HepG2 (cell line): ENCODE data around the gene TOR1A. TPM values are rescaled to one million over a fixed set of nuclear protein-coding genes. Genes with fewer than 3 reads are reported as not detected.

ENCODE experiments used
- ATF1 ChIP-seq: IDR thresholded peaks from 2 replicates; pipeline ENCODE4 v1.6.1; 2016; ENCODE audit warnings: mild to moderate bottlenecking, control low read depth
- HMG20A ChIP-seq: IDR thresholded peaks from 2 replicates; pipeline ENCODE4 v1.6.1; 2016; ENCODE audit warnings: borderline replicate concordance
- MYC ChIP-seq: sonication (generic); formaldehyde crosslinking; IDR thresholded peaks from 2 replicates; pipeline ENCODE4 v1.9.0; 2021; ENCODE audit warnings: missing genetic modification reagents, borderline replicate concordance
- ZKSCAN5 ChIP-seq: sonication (generic); formaldehyde crosslinking; IDR thresholded peaks from 2 replicates; pipeline ENCODE4 v1.5.1; 2020; ENCODE audit warnings: mild to moderate bottlenecking, missing genetic modification reagents
- polyA plus RNA-seq, 8 experiments: library from polyadenylated mRNA; depleted of rRNA in 3 of 8; stranded (reverse) in 7 of 8; unstranded in 1 of 8; fragments of >200 nt; fragmentation: Illumina TruSeq in 4 of 8; extraction: Trizol in 4 of 8; gene quantifications; 2 replicates each; pipeline versions ENCODE4 v1.2.1 to v1.2.3, GENCODE V29; 2011 to 2016; ENCODE audit warnings: low read depth in 4 of 8, missing spikeins in 1 of 8, mixed read lengths in 1 of 8; ENCODE audit not compliant: insufficient read depth in 1 of 8
- total RNA-seq, 5 experiments: library from RNA; depleted of rRNA; stranded (reverse); fragments of >200 nt; fragmentation: Illumina TruSeq; extraction: Trizol; gene quantifications; 2 replicates each; pipeline ENCODE4 v1.2.3, GENCODE V29; 2016; ENCODE audit warnings: low read depth in 1 of 5
- TF ChIP-seq, protein P1 (sequence below), 2 experiments: fragments of 450-650 bp in 1 of 2; sonication (generic) in 1 of 2; formaldehyde crosslinking in 1 of 2; IDR thresholded peaks; 2 replicates each; pipeline versions ENCODE4 v1.6.1 to v1.8.0; 2016 to 2022; ENCODE audit warnings: antibody characterized with exemption in 1 of 2, mild to moderate bottlenecking in 1 of 2, missing genetic modification reagents in 1 of 2
- TF ChIP-seq, protein P2 (sequence below): sonication (generic); formaldehyde crosslinking; conservative IDR thresholded peaks from 2 replicates; pipeline ENCODE4 v1.4.0; 2020; ENCODE audit warnings: mild to moderate bottlenecking, missing genetic modification reagents, moderate library complexity

Gene TOR1A
- total and polyA plus RNA-seq, 2 of the 13 experiments (the other 11 are each of a cell fraction or from before 2014, with no cell fraction given): 31.6 to 41.4 TPM

GRCh38 chr9:129777769-129778130 is 46.2 kb downstream of the TOR1A start (continued):
- TF ChIP-seq, protein P1, sequence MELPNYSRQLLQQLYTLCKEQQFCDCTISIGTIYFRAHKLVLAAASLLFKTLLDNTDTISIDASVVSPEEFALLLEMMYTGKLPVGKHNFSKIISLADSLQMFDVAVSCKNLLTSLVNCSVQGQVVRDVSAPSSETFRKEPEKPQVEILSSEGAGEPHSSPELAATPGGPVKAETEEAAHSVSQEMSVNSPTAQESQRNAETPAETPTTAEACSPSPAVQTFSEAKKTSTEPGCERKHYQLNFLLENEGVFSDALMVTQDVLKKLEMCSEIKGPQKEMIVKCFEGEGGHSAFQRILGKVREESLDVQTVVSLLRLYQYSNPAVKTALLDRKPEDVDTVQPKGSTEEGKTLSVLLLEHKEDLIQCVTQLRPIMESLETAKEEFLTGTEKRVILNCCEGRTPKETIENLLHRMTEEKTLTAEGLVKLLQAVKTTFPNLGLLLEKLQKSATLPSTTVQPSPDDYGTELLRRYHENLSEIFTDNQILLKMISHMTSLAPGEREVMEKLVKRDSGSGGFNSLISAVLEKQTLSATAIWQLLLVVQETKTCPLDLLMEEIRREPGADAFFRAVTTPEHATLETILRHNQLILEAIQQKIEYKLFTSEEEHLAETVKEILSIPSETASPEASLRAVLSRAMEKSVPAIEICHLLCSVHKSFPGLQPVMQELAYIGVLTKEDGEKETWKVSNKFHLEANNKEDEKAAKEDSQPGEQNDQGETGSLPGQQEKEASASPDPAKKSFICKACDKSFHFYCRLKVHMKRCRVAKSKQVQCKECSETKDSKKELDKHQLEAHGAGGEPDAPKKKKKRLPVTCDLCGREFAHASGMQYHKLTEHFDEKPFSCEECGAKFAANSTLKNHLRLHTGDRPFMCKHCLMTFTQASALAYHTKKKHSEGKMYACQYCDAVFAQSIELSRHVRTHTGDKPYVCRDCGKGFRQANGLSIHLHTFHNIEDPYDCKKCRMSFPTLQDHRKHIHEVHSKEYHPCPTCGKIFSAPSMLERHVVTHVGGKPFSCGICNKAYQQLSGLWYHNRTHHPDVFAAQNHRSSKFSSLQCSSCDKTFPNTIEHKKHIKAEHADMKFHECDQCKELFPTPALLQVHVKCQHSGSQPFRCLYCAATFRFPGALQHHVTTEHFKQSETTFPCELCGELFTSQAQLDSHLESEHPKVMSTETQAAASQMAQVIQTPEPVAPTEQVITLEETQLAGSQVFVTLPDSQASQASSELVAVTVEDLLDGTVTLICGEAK (IDR thresholded peaks at IDR 0.05): no peak
- TF ChIP-seq, protein P1 (CRISPR knock-in tag; IDR thresholded peaks at IDR 0.05): no peak
- TF ChIP-seq, protein P2, sequence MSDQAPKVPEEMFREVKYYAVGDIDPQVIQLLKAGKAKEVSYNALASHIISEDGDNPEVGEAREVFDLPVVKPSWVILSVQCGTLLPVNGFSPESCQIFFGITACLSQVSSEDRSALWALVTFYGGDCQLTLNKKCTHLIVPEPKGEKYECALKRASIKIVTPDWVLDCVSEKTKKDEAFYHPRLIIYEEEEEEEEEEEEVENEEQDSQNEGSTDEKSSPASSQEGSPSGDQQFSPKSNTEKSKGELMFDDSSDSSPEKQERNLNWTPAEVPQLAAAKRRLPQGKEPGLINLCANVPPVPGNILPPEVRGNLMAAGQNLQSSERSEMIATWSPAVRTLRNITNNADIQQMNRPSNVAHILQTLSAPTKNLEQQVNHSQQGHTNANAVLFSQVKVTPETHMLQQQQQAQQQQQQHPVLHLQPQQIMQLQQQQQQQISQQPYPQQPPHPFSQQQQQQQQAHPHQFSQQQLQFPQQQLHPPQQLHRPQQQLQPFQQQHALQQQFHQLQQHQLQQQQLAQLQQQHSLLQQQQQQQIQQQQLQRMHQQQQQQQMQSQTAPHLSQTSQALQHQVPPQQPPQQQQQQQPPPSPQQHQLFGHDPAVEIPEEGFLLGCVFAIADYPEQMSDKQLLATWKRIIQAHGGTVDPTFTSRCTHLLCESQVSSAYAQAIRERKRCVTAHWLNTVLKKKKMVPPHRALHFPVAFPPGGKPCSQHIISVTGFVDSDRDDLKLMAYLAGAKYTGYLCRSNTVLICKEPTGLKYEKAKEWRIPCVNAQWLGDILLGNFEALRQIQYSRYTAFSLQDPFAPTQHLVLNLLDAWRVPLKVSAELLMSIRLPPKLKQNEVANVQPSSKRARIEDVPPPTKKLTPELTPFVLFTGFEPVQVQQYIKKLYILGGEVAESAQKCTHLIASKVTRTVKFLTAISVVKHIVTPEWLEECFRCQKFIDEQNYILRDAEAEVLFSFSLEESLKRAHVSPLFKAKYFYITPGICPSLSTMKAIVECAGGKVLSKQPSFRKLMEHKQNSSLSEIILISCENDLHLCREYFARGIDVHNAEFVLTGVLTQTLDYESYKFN (CRISPR knock-in tag): no peak
- TF ChIP-seq ZKSCAN5: no peak
- no peak for TF ChIP-seq HMG20A
- no peak for TF ChIP-seq MYC
- TF ChIP-seq ATF1: no peak
